HG02840 (cell line): ENCODE measurements around the gene POMGNT2.
"Not testable (repeated sequence)": the region's sequence is repeated elsewhere in the genome, so short reads cannot be mapped to it uniquely, and the experiment has no call there.

Source experiments
- ATAC-seq: cut with Tn5 transposase; IDR thresholded peaks from one replicate; pipeline ENCODE4 v1.9.1; 2021; ENCODE audit warnings: mild to moderate bottlenecking, moderate library complexity, moderate number of reproducible peaks; ENCODE audit not compliant: unreplicated experiment, low FRiP score

POMGNT2 gene

GRCh38 chr3:43077261-43077660 is 28.6 kb downstream of the POMGNT2 start:
- ATAC-seq: no peak

- no peak for ATAC-seq
Measured at GRCh38 chr3:43076857-43077256, 29.0 kb downstream of the POMGNT2 start.

GRCh38 chr3:43075904-43076661 is 29.8 kb downstream of the POMGNT2 start:
- ATAC-seq: no peak

- ATAC-seq: no peak
Measured at GRCh38 chr3:43074901-43075689, 30.8 kb downstream of the POMGNT2 start.

GRCh38 chr3:43074482-43074881 is 31.4 kb downstream of the POMGNT2 start:
- no peak for ATAC-seq

- ATAC-seq: no peak
Measured at GRCh38 chr3:43073836-43074220, 32.1 kb downstream of the POMGNT2 start.

- ATAC-seq: no peak
Measured at GRCh38 chr3:43073116-43073835, 32.6 kb downstream of the POMGNT2 start.

- ATAC-seq: no peak
Measured at GRCh38 chr3:43072361-43072760, 33.5 kb downstream of the POMGNT2 start.

- ATAC-seq: no peak
Measured at GRCh38 chr3:43071313-43071893, 34.5 kb downstream of the POMGNT2 start.

GRCh38 chr3:43070670-43071069 is 35.2 kb downstream of the POMGNT2 start:
- ATAC-seq: not testable (repeated sequence)

GRCh38 chr3:43063114-43063513 is 42.8 kb downstream of the POMGNT2 start:
- no peak for ATAC-seq

GRCh38 chr3:43062564-43063040 is 43.3 kb downstream of the POMGNT2 start:
- no peak for ATAC-seq

GRCh38 chr3:43062040-43062563 is 43.8 kb downstream of the POMGNT2 start:
- no peak for ATAC-seq

- ATAC-seq: no peak
Measured at GRCh38 chr3:43061101-43061895, 44.6 kb downstream of the POMGNT2 start.

- ATAC-seq: no peak
Measured at GRCh38 chr3:43059456-43059855, 46.4 kb downstream of the POMGNT2 start.

GRCh38 chr3:43055806-43056770 is 49.8 kb downstream of the POMGNT2 start:
- no peak for ATAC-seq

- no peak for ATAC-seq
Measured at GRCh38 chr3:43055393-43055792, 50.5 kb downstream of the POMGNT2 start.

GRCh38 chr3:43054754-43055153 is 51.1 kb downstream of the POMGNT2 start:
- ATAC-seq: no peak
